IPS DF 6.9 (cell line): ENCODE results near the gene RGS9BP.
"Not testable (repeated sequence)": the region's sequence is repeated elsewhere in the genome, so short reads cannot be mapped to it uniquely, and the experiment has no call there.

Experiments used
- DNase-seq: peaks from one replicate; pipeline ENCODE4 v3.0.0-alpha.2; 2013; ENCODE audit warnings: low read depth, low spot score
- H3K27ac ChIP-seq: one replicate; pipeline ENCODE4 v1.5.1; 2013; ENCODE audit warnings: low read length, control low read depth
- H3K27me3 ChIP-seq: 2 replicates; pipeline ENCODE4 v1.6.1; 2013; ENCODE audit warnings: mild to moderate bottlenecking, low read length; ENCODE audit not compliant: control insufficient read depth, insufficient read depth
- H3K36me3 ChIP-seq: 2 replicates; pipeline ENCODE4 v1.6.1; 2013; ENCODE audit warnings: low read length; ENCODE audit not compliant: control insufficient read depth, insufficient read depth
- H3K4me1 ChIP-seq: 2 replicates; pipeline ENCODE4 v1.6.1; 2013; ENCODE audit warnings: low read length; ENCODE audit not compliant: control insufficient read depth, insufficient read depth
- H3K4me3 ChIP-seq: 2 replicates; pipeline ENCODE4 v1.5.1; 2013; ENCODE audit warnings: mild to moderate bottlenecking, low read length
- H3K9me3 ChIP-seq: 2 replicates; pipeline ENCODE4 v1.6.1; 2013; ENCODE audit warnings: low read length, inconsistent platforms; ENCODE audit not compliant: control insufficient read depth, insufficient read depth
- WGBS: extraction: QIAGEN DNeasy Blood & Tissue Kit; methylation state at CpG from one replicate; pipeline ENCODE4 v1.1.7; 2013; ENCODE audit warnings: mixed read lengths, missing lambda C conversion rate; ENCODE audit not compliant: insufficient read length, insufficient coverage; 5-methylcytosine and 5-hydroxymethylcytosine counted together

RGS9BP gene

GRCh38 chr19:32650671-32651070, 25.0 kb upstream of the RGS9BP start:
- Histone ChIP-seq H3K4me1 (no peaks in the 10 kb centered on the region), H3K27ac (no peak overlapping the region), H3K27me3 (no peaks in the 10 kb centered on the region), H3K4me3 (no peak overlapping the region), H3K9me3 (no peaks in the 10 kb centered on the region), H3K36me3 (peaks cover 10% of the 10 kb centered on the region; the same call in 1 of the 2 replicates)
- DNase-seq: no peak
- no CpG with 5 or more reads among the region's 5 CpGs for WGBS

- H3K4me3 ChIP-seq: no peak overlapping the region
- no peak for DNase-seq
- H3K9me3 ChIP-seq: no peaks in the 10 kb centered on the region
- no peaks in the 10 kb centered on the region for H3K27me3 ChIP-seq
- H3K27ac ChIP-seq: no peak overlapping the region
- no CpG with 5 or more reads among the region's 8 CpGs for WGBS
- H3K36me3 ChIP-seq: peaks cover 10% of the 10 kb centered on the region; the same call in 1 of the 2 replicates
- no peaks in the 10 kb centered on the region for H3K4me1 ChIP-seq
Measured at GRCh38 chr19:32651729-32652140, 23.9 kb upstream of the RGS9BP start.

- H3K4me3 ChIP-seq, H3K27me3 ChIP-seq, H3K27ac ChIP-seq, H3K36me3 ChIP-seq, H3K9me3 ChIP-seq, H3K4me1 ChIP-seq, DNase-seq: not testable (repeated sequence)
- no CpG with 5 or more reads among the region's 13 CpGs for WGBS
Measured at GRCh38 chr19:32652331-32652730, 23.3 kb upstream of the RGS9BP start.

GRCh38 chr19:32652894-32653598, 22.6 kb upstream of the RGS9BP start:
- H3K27me3 ChIP-seq: no peaks in the 10 kb centered on the region
- H3K36me3 ChIP-seq: peaks cover 6% of the 10 kb centered on the region; the same call in 1 of the 2 replicates
- DNase-seq: no peak

GRCh38 chr19:32653599-32653915, 22.1 kb upstream of the RGS9BP start:
- peaks cover 6% of the 10 kb centered on the region; the same call in 1 of the 2 replicates for H3K36me3 ChIP-seq
- no peaks in the 10 kb centered on the region for H3K4me1 ChIP-seq
- H3K4me3 ChIP-seq: no peak overlapping the region
- no peak for DNase-seq
- no CpG with 5 or more reads among the region's 15 CpGs for WGBS
- H3K27ac ChIP-seq: no peak overlapping the region
- no peaks in the 10 kb centered on the region for H3K9me3 ChIP-seq
- H3K27me3 ChIP-seq: no peaks in the 10 kb centered on the region

More at GRCh38 chr19:32652894-32653598, 22.6 kb upstream of the RGS9BP start:
- Histone ChIP-seq H3K9me3 (no peaks in the 10 kb centered on the region), H3K27ac (no peak overlapping the region), H3K4me3 (no peak overlapping the region), H3K4me1 (no peaks in the 10 kb centered on the region)
- WGBS: no CpG with 5 or more reads among the region's 12 CpGs

- H3K4me3 ChIP-seq, H3K27ac ChIP-seq, H3K36me3 ChIP-seq, H3K27me3 ChIP-seq, H3K9me3 ChIP-seq, H3K4me1 ChIP-seq, DNase-seq: not testable (repeated sequence)
- no CpG with 5 or more reads among the region's 8 CpGs for WGBS
Measured at GRCh38 chr19:32656379-32656778, 19.3 kb upstream of the RGS9BP start.

GRCh38 chr19:32658075-32658474, 17.6 kb upstream of the RGS9BP start:
- no peak overlapping the region for H3K27ac ChIP-seq
- no peaks in the 10 kb centered on the region for H3K36me3 ChIP-seq
- no peaks in the 10 kb centered on the region for H3K9me3 ChIP-seq
- no peak overlapping the region for H3K4me3 ChIP-seq
- no peak for DNase-seq
- WGBS: no CpG with 5 or more reads among the region's 10 CpGs
- H3K27me3 ChIP-seq: no peaks in the 10 kb centered on the region
- H3K4me1 ChIP-seq: no peaks in the 10 kb centered on the region

- DNase-seq: no peak
- no peak overlapping the region for H3K27ac ChIP-seq
Measured at GRCh38 chr19:32658527-32658926, 17.1 kb upstream of the RGS9BP start.

GRCh38 chr19:32661318-32661717, 14.3 kb upstream of the RGS9BP start:
- H3K27ac ChIP-seq: no peak overlapping the region
- H3K9me3 ChIP-seq: no peaks in the 10 kb centered on the region
- no peak for DNase-seq
- H3K27me3 ChIP-seq: no peaks in the 10 kb centered on the region
- H3K4me3 ChIP-seq: no peak overlapping the region
- no peaks in the 10 kb centered on the region for H3K36me3 ChIP-seq
- H3K4me1 ChIP-seq: no peaks in the 10 kb centered on the region
- WGBS: no CpG with 5 or more reads among the region's 7 CpGs

More at GRCh38 chr19:32658527-32658926, 17.1 kb upstream of the RGS9BP start:
- H3K4me3 ChIP-seq: no peak overlapping the region
- H3K4me1 ChIP-seq: no peaks in the 10 kb centered on the region
- H3K27me3 ChIP-seq: no peaks in the 10 kb centered on the region
- WGBS: no CpG with 5 or more reads among the region's 10 CpGs
- H3K9me3 ChIP-seq: no peaks in the 10 kb centered on the region
- no peaks in the 10 kb centered on the region for H3K36me3 ChIP-seq

GRCh38 chr19:32662186-32662585, 13.5 kb upstream of the RGS9BP start:
- Histone ChIP-seq H3K36me3 (peaks cover 3% of the 10 kb centered on the region; the same call in 1 of the 2 replicates), H3K9me3 (no peaks in the 10 kb centered on the region), H3K4me3 (no peak overlapping the region), H3K27me3 (no peaks in the 10 kb centered on the region), H3K27ac (no peak overlapping the region), H3K4me1 (no peaks in the 10 kb centered on the region)
- WGBS: no CpG with 5 or more reads among the region's 3 CpGs
- no peak for DNase-seq

- no CpG with 5 or more reads among the region's 6 CpGs for WGBS
- peaks cover 3% of the 10 kb centered on the region; the same call in 1 of the 2 replicates for H3K36me3 ChIP-seq
- DNase-seq: no peak
Measured at GRCh38 chr19:32666084-32666483, 9.6 kb upstream of the RGS9BP start.

More at GRCh38 chr19:32666084-32666483, 9.6 kb upstream of the RGS9BP start:
- H3K27me3 ChIP-seq: no peaks in the 10 kb centered on the region
- no peak overlapping the region for H3K4me3 ChIP-seq
- H3K27ac ChIP-seq: no peak overlapping the region
- no peaks in the 10 kb centered on the region for H3K9me3 ChIP-seq
- H3K4me1 ChIP-seq: no peaks in the 10 kb centered on the region
